GM18519 (cell line): ENCODE measurements around the gene TIGD4.

Experiments used
- ATAC-seq: cut with Tn5 transposase; IDR thresholded peaks from one replicate; pipeline ENCODE4 v1.9.1; 2021; ENCODE audit warnings: mild to moderate bottlenecking, moderate library complexity; ENCODE audit not compliant: unreplicated experiment, low FRiP score

Gene TIGD4

GRCh38 chr4:152728343-152728742, 51.2 kb downstream of the TIGD4 start:
- ATAC-seq, result no peak

GRCh38 chr4:152727784-152728183, 51.7 kb downstream of the TIGD4 start:
- no peak for ATAC-seq

GRCh38 chr4:152724494-152724893, 55.0 kb downstream of the TIGD4 start:
- no peak for ATAC-seq

- ATAC-seq, result no peak
Measured at GRCh38 chr4:152723236-152723635, 56.3 kb downstream of the TIGD4 start.

- no peak for ATAC-seq
Measured at GRCh38 chr4:152719801-152720556, 59.6 kb downstream of the TIGD4 start.
